ENCODE measurements around the gene ADGRG6.

DNA sequence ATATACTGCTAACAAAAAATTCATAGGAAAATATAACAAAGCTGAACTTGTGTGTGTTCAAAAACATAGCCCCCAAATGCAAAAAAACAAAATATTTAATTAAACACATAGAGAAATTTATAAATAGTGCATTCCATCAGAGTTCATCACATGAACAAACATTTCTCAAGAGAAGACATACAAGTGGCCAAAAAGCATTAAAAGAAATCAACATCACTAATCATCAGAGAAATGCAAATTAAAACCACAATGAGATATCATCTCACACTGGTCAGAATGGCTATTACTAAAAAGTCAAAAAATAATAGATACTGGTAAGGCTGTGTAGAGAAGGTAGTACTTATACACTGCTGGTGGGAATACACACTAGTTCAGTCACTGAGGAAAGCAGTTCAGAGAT, 39.6 kb upstream of the ADGRG6 start:
- TF ChIP-seq, protein P1, sequence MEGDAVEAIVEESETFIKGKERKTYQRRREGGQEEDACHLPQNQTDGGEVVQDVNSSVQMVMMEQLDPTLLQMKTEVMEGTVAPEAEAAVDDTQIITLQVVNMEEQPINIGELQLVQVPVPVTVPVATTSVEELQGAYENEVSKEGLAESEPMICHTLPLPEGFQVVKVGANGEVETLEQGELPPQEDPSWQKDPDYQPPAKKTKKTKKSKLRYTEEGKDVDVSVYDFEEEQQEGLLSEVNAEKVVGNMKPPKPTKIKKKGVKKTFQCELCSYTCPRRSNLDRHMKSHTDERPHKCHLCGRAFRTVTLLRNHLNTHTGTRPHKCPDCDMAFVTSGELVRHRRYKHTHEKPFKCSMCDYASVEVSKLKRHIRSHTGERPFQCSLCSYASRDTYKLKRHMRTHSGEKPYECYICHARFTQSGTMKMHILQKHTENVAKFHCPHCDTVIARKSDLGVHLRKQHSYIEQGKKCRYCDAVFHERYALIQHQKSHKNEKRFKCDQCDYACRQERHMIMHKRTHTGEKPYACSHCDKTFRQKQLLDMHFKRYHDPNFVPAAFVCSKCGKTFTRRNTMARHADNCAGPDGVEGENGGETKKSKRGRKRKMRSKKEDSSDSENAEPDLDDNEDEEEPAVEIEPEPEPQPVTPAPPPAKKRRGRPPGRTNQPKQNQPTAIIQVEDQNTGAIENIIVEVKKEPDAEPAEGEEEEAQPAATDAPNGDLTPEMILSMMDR (IDR thresholded peaks at IDR 0.05): no peak
- TF ChIP-seq POLR2A (IDR thresholded peaks at IDR 0.05): no peak
- TF ChIP-seq EP300 (IDR thresholded peaks at IDR 0.05; ENCODE audit: low read depth): no peak
